Measurements from ENCODE around the gene PPFIA4. TPM values are rescaled to one million over a fixed set of nuclear protein-coding genes. Genes with fewer than 3 reads are reported as not detected.

Gene PPFIA4
- total RNA-seq, 2 experiments from 2014 or later: 78.8 to 79.9 TPM

GRCh38 chr1:203041351-203041932 is 15.2 kb downstream of the PPFIA4 start:
- ChIA-PET CTCF (interaction anchor here (1.2 to 4.5 kb wide), 6 partner anchors 11 to 227 kb away, joined by 5 to 92 read pairs (median 48); partner anchors contain the start of gene PPFIA4), POLR2A (no interaction called here)
- Mint-ChIP-seq H3K9me3 (no peaks in the 10 kb centered on the region), H3K36me3 (ENCODE audit: low read depth) (peaks cover 24% of the 10 kb centered on the region), H3K27ac (no peak overlapping the region), H3K4me3 (no peak overlapping the region), H3K4me1 (ENCODE audit: low read depth) (peaks cover 4% of the 10 kb centered on the region), H3K27me3 (peaks cover 4% of the 10 kb centered on the region)
- ATAC-seq (no peak), DNase-seq (peak; percentile 1)
- TF ChIP-seq CTCF (IDR thresholded peaks at IDR 0.05): no peak
- intact Hi-C loops (cut with micrococcal nuclease): no loop called here

GRCh38 chr1:203043830-203044545 is 17.7 kb downstream of the PPFIA4 start:
- Mint-ChIP-seq H3K4me1 (ENCODE audit: low read depth) (peaks cover 5% of the 10 kb centered on the region), H3K36me3 (ENCODE audit: low read depth) (peaks cover 24% of the 10 kb centered on the region), H3K9me3 (no peaks in the 10 kb centered on the region), H3K4me3 (no peak overlapping the region), H3K27ac (no peak overlapping the region), H3K27me3 (peaks cover 4% of the 10 kb centered on the region)
- CTCF ChIA-PET: interaction anchor here (1.4 to 1.6 kb wide), 2 partner anchors 129 to 224 kb away, joined by 5 to 7 read pairs; no protein-coding TSS in a partner anchor
- ATAC-seq (no peak), DNase-seq (no peak)
- no peak for TF ChIP-seq CTCF (IDR thresholded peaks at IDR 0.05)
- intact Hi-C loops (cut with micrococcal nuclease): no loop called here
- POLR2A ChIA-PET: interaction anchor here (1.1 kb wide), 1 partner anchor 304 kb away, joined by 3 read pairs; no protein-coding TSS in a partner anchor

DNA sequence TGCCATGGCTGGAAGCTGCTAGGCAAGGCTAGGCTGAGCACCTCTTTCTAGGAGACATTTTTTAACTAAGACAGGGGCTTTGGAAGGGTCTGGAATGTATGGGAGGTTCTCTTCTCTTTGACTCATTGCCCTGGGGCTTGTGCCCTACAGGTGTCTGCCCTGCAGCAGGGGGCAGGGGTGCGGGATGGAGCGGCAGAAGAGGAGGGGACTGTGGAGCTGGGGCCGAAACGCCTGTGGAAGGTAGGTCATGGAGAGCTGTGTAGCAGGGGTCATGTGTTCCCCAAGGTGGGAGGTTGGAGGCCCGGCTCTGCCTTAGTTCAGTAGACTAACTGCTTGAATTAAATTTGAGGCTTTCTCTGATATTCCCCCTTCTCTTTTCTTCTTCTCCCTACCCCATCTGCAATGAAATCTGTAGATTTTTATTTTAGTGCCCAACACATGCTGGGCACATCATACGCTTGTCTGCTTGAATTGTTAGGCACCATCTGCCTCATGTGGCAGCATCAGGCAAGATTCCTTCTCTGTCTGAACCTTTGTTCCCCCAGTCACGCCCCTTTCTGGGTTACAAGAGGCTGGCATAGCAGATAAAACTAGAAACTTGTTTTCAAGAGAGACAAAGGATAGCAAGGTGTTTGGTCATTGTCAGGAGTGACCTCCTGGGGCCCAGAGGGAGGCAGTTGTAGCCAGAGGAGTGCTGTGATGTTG is 18.4 kb downstream of the PPFIA4 start:
- H3K27me3 Mint-ChIP-seq: no peaks in the 10 kb centered on the region
- DNase-seq (no peak), ATAC-seq (no peak)
- intact Hi-C loops (cut with micrococcal nuclease): no loop called here
- H3K4me1 Mint-ChIP-seq (ENCODE audit: low read depth): peaks cover 2% of the 10 kb centered on the region
- TF ChIP-seq CTCF (IDR thresholded peaks at IDR 0.05): no peak
- H3K36me3 Mint-ChIP-seq (ENCODE audit: low read depth): peaks cover 18% of the 10 kb centered on the region
- no peaks in the 10 kb centered on the region for H3K9me3 Mint-ChIP-seq
- ChIA-PET CTCF (interaction anchor here (1.2 to 1.6 kb wide), 3 partner anchors 128 to 299 kb away, joined by 3 to 7 read pairs (median 5); no protein-coding TSS in a partner anchor), POLR2A (no interaction called here)
- no peak overlapping the region for H3K27ac Mint-ChIP-seq
- no peak overlapping the region for H3K4me3 Mint-ChIP-seq

DNA sequence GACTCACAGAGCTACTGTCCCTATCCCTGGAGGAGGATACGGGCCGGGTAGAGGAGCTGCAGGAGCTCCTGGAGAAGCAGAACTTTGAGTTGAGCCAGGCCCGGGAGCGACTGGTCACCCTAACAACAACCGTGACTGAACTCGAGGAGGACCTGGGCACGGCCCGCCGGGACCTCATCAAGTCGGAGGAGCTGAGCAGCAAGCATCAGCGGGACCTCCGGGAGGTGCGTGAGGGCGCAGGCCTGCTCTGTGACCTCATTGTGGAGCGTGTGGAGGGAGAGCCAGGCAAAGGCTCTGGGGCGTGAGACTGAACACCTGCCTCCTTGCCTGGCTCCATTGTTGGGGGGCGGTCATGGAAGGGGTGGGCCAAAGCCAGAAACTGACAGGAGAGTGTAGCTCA is 19.0 kb downstream of the PPFIA4 start:
- peaks cover 18% of the 10 kb centered on the region for H3K36me3 Mint-ChIP-seq (ENCODE audit: low read depth)
- DNase-seq: no peak
- no peak for TF ChIP-seq CTCF (IDR thresholded peaks at IDR 0.05)
- H3K4me1 Mint-ChIP-seq (ENCODE audit: low read depth): peaks cover 2% of the 10 kb centered on the region
- ChIA-PET POLR2A (no interaction called here), CTCF (interaction anchor here (1.2 to 1.7 kb wide), 2 partner anchors 39 to 298 kb away, joined by 3 to 5 read pairs; no protein-coding TSS in a partner anchor)
- H3K9me3 Mint-ChIP-seq: no peaks in the 10 kb centered on the region
- ATAC-seq: no peak
- no peaks in the 10 kb centered on the region for H3K27me3 Mint-ChIP-seq
- no peak overlapping the region for H3K4me3 Mint-ChIP-seq
- intact Hi-C loops (cut with micrococcal nuclease): no loop called here
- H3K27ac Mint-ChIP-seq: no peak overlapping the region
